ENCODE data around the gene SLX9. TPM values are rescaled to one million over a fixed set of nuclear protein-coding genes. Genes with fewer than 3 reads are reported as not detected.

Gene SLX9
- polyA plus RNA-seq, 1 donor (not counting 4 experiments of a cell fraction or from before 2014, with no cell fraction given), result 21.8 TPM

GRCh38 chr21:44959376-44960091 lies 19.7 kb downstream of the SLX9 start:
- H3K36me3 ChIP-seq (ENCODE audit: control insufficient read depth in 2 of 2, extremely low read depth in 1 of 2, insufficient read depth in 2 of 2, low read length in 2 of 2), result peaks cover 16 to 27% of the 10 kb centered on the region in 2 experiments
- no peaks in the 10 kb centered on the region for H3K9me1 ChIP-seq (ENCODE audit: control insufficient read depth, extremely low read depth, insufficient read depth, low read length)
- H3K4me2 ChIP-seq (ENCODE audit: control insufficient read depth, extremely low read depth, insufficient read depth, low read depth, low read length), result no peak overlapping the region
- no peak overlapping the region for H2AFZ ChIP-seq (ENCODE audit: control insufficient read depth, low read length)
- DNase-seq (ENCODE audit: low read depth, low spot score) (no peak), FAIRE-seq (no peak)
- dilution Hi-C loops (cut with MboI; ENCODE audit: extremely low pct_ligation_motif_present, low sequenced_read_pairs), result no loop called here
- no peak for TF ChIP-seq EZH2 (IDR thresholded peaks at IDR 0.05; ENCODE audit: low read length)
- no peak for TF ChIP-seq CTCF (optimal IDR thresholded peaks at IDR 0.05 in 1 of 3, IDR thresholded peaks at IDR 0.05 in 1 of 3, conservative IDR thresholded peaks at IDR 0.05 in 1 of 3; ENCODE audit: extremely low read depth in 1 of 3, insufficient read depth in 2 of 3, low read length in 3 of 3)
- H3K79me2 ChIP-seq (ENCODE audit: control insufficient read depth, insufficient read depth, low read length), result peaks cover 36% of the 10 kb centered on the region
- H3K27ac ChIP-seq (ENCODE audit: control insufficient read depth, insufficient read depth, low read length), result no peak overlapping the region
- no peak overlapping the region for H3K9ac ChIP-seq (ENCODE audit: control insufficient read depth, extremely low read depth, insufficient read depth, low read length)
- no peaks in the 10 kb centered on the region for H3K27me3 ChIP-seq (ENCODE audit: control insufficient read depth, extremely low read depth, insufficient read depth, low read length)
- H3K9me3 ChIP-seq (ENCODE audit: control insufficient read depth, low read depth, low read length), result no peaks in the 10 kb centered on the region
- H4K20me1 ChIP-seq (ENCODE audit: control insufficient read depth, extremely low read depth, insufficient read depth, low read length), result peaks cover 5% of the 10 kb centered on the region
- peaks cover 4% of the 10 kb centered on the region for H3K4me1 ChIP-seq (ENCODE audit: control insufficient read depth, extremely low read depth, insufficient read depth, low read length)
- H3K4me3 ChIP-seq (ENCODE audit: control insufficient read depth in 2 of 3, extremely low read depth in 1 of 3, insufficient read depth in 2 of 3, low read depth in 1 of 3, low read length in 3 of 3), result no peak overlapping the region

GRCh38 chr21:44960141-44961092 lies 20.6 kb downstream of the SLX9 start:
- no peak overlapping the region for H3K4me2 ChIP-seq (ENCODE audit: control insufficient read depth, extremely low read depth, insufficient read depth, low read depth, low read length)
- H3K27me3 ChIP-seq (ENCODE audit: control insufficient read depth, extremely low read depth, insufficient read depth, low read length), result no peaks in the 10 kb centered on the region
- no peaks in the 10 kb centered on the region for H3K9me3 ChIP-seq (ENCODE audit: control insufficient read depth, low read depth, low read length)
- no peak overlapping the region for H3K27ac ChIP-seq (ENCODE audit: control insufficient read depth, insufficient read depth, low read length)
- no peaks in the 10 kb centered on the region for H3K9me1 ChIP-seq (ENCODE audit: control insufficient read depth, extremely low read depth, insufficient read depth, low read length)
- H3K4me3 ChIP-seq (ENCODE audit: control insufficient read depth in 2 of 3, extremely low read depth in 1 of 3, insufficient read depth in 2 of 3, low read depth in 1 of 3, low read length in 3 of 3), result no peak overlapping the region
- no peak for TF ChIP-seq EZH2 (IDR thresholded peaks at IDR 0.05; ENCODE audit: low read length)
- TF ChIP-seq CTCF (optimal IDR thresholded peaks at IDR 0.05 in 1 of 3, IDR thresholded peaks at IDR 0.05 in 1 of 3, conservative IDR thresholded peaks at IDR 0.05 in 1 of 3; ENCODE audit: extremely low read depth in 1 of 3, insufficient read depth in 2 of 3, low read length in 3 of 3), result no peak
- DNase-seq (ENCODE audit: low read depth, low spot score) (no peak), FAIRE-seq (no peak)
- peaks cover 5% of the 10 kb centered on the region for H4K20me1 ChIP-seq (ENCODE audit: control insufficient read depth, extremely low read depth, insufficient read depth, low read length)
- dilution Hi-C loops (cut with MboI; ENCODE audit: extremely low pct_ligation_motif_present, low sequenced_read_pairs), result no loop called here
- H3K36me3 ChIP-seq (ENCODE audit: control insufficient read depth in 2 of 2, extremely low read depth in 1 of 2, insufficient read depth in 2 of 2, low read length in 2 of 2), result peaks cover 25 to 27% of the 10 kb centered on the region in 2 experiments
- H3K79me2 ChIP-seq (ENCODE audit: control insufficient read depth, insufficient read depth, low read length), result peaks cover 35% of the 10 kb centered on the region
- no peak overlapping the region for H3K9ac ChIP-seq (ENCODE audit: control insufficient read depth, extremely low read depth, insufficient read depth, low read length)
- no peak overlapping the region for H2AFZ ChIP-seq (ENCODE audit: control insufficient read depth, low read length)
- H3K4me1 ChIP-seq (ENCODE audit: control insufficient read depth, extremely low read depth, insufficient read depth, low read length), result peaks cover 4% of the 10 kb centered on the region

Measured in keratinocyte (primary cell).